D721Med (cell line): ENCODE data around the gene CCDC47.

Source experiments
- DNase-seq: peaks from one replicate; pipeline ENCODE4 v3.0.0; 2011; ENCODE audit warnings: low spot score; ENCODE audit not compliant: insufficient read length
- FAIRE-seq: peaks from 2 replicates; lab custom pipeline; 2011; peaks lifted over from hg19 to GRCh38; lab: Jason Lieb, UNC
- TF ChIP-seq, protein P1 (sequence below): IDR thresholded peaks from 2 replicates; pipeline ENCODE4 v1.5.1; 2012; ENCODE audit warnings: mild to moderate bottlenecking, control low read depth; ENCODE audit not compliant: insufficient read depth; ENCODE audit errors: missing control alignments

CCDC47 gene

DNA sequence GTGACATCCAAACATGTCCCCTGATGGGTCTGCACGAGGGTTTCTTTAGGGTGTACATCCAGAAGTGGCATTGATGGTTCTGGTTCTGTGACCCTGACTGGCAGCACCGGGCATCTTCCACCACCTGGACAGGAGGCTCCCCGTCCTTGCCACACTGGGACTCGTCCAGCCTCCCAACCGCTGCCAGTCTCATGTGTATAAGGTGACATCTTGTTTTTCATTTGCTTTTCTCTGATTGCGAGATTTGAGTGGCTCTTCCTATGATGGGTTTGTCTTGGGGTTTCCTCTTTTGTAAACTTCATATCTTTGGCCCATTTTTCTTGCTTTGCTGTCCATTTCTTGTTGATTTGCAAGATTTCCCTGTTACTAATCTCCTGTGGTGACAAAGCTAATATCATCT is 64.3 kb downstream of the CCDC47 start:
- FAIRE-seq (no peak), DNase-seq (no peak)
- TF ChIP-seq, protein P1, sequence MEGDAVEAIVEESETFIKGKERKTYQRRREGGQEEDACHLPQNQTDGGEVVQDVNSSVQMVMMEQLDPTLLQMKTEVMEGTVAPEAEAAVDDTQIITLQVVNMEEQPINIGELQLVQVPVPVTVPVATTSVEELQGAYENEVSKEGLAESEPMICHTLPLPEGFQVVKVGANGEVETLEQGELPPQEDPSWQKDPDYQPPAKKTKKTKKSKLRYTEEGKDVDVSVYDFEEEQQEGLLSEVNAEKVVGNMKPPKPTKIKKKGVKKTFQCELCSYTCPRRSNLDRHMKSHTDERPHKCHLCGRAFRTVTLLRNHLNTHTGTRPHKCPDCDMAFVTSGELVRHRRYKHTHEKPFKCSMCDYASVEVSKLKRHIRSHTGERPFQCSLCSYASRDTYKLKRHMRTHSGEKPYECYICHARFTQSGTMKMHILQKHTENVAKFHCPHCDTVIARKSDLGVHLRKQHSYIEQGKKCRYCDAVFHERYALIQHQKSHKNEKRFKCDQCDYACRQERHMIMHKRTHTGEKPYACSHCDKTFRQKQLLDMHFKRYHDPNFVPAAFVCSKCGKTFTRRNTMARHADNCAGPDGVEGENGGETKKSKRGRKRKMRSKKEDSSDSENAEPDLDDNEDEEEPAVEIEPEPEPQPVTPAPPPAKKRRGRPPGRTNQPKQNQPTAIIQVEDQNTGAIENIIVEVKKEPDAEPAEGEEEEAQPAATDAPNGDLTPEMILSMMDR = no peak

DNA sequence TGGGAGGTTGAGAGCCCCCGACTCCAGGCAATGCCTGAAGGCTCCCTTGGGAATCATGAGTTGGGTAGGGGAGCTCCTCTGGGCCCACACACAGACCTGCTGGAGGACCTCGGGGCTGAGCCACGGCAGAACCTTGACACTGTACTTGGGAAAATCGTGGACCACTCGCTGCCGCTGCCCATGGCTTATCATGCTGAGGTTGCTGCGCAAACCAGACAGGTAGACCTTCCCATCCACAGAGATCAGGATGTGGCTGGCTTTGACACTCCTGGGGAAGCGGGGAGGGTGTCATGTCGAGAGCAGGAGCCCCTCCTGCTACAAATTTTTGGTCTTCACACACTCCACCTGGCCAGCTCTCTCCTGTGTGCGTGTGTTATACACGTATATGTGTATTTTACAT is 66.2 kb downstream of the CCDC47 start:
- FAIRE-seq (no peak), DNase-seq (no peak)
- TF ChIP-seq, protein P1 = no peak

DNA sequence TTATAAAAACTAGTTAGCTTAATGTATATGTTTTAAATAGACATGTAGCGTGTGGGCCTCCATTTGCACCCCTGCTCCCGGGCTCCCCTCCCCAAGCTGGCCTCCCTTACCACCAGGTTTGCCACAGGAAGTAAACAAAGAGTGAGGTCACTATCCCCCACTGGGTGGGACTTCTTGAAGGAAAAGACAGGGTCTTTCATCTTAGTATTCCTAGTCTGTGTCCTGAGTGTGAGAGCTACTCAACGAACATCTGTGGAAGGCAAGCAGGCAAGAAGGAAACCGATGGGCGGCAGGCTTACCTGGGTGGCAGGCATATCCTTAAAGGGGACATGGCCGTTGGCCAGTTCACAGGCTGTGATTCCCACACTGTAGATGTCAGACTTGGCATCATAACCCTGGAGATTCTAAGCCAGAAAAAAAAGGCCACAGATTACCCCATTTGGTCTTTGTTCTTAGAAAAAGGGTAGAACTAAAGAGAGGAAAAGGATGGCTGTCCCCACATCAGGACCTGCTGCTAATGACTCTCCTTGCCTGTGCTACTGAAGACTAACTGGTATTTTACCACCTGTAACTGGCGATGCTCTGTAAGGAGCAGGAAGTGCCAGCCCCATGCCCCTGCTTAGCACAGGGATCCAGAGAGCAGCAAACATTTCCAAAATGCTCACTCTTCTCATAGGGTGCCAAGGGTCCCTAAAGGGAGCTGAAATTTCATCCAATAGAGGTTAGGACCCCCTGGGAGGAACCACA is 66.9 kb downstream of the CCDC47 start:
- FAIRE-seq = no peak
- DNase-seq = no peak
- TF ChIP-seq, protein P1 = no peak

DNA sequence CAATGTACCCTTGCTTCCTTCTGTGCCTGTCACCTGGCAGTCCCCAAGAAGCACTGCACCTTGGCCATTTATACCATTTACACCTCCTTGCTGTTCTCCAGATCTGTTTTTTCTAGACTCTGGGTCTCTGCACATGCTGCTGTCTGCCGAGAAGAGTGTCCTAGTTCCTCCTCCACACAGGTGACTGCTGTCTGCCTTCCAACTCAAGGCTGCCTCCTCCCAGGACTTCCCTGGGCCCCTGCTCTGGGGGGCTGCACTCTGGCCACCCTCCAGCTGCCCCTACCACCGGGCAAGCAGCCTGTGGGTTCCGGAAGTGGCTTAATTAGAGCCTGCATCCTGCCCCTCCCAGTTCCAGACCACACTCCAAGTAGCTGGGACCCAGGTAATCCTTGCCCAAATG is 67.7 kb downstream of the CCDC47 start:
- DNase-seq (no peak), FAIRE-seq (no peak)

DNA sequence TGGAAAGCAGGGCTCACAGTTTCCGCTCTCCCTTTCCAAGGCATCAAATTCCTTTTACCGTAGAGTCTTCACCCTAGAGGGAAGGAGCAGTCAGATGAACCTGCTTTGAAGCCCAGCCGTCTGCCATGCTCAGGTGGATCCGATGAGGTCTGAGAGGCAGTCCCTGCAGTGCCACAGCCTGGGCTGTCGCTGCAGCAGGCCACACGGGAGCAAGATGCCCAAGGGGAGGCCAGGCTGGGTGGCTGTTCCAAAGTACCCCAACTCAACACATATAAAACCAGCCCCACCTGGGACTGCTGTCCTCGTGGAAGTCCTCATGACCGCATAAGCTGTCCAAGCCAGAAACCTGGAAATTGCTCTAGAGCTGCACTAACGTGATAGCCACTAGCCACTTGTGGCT is 68.6 kb downstream of the CCDC47 start:
- FAIRE-seq = no peak
- TF ChIP-seq, protein P1 = no peak
- no peak for DNase-seq

More for the DNA sequence above, 67.7 kb downstream of the CCDC47 start:
- TF ChIP-seq, protein P1 = no peak

DNA sequence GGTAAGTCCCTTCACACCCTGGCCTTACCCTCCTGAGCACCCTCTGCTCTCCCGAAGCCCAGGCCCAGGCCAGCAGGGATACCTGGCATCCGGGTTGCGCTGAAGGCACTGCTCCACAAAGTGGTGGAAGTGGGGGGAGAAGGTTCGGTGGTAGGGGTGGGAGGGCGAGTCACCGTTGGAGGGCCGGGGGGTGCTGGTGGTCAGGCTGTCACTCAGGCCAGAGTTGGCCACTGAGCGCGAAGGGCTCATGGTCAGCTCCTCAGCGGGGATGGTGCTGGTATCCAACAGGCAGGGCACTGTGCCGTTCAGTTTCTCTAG is 69.2 kb downstream of the CCDC47 start:
- TF ChIP-seq, protein P1 = no peak
- FAIRE-seq (no peak), DNase-seq (no peak)

DNA sequence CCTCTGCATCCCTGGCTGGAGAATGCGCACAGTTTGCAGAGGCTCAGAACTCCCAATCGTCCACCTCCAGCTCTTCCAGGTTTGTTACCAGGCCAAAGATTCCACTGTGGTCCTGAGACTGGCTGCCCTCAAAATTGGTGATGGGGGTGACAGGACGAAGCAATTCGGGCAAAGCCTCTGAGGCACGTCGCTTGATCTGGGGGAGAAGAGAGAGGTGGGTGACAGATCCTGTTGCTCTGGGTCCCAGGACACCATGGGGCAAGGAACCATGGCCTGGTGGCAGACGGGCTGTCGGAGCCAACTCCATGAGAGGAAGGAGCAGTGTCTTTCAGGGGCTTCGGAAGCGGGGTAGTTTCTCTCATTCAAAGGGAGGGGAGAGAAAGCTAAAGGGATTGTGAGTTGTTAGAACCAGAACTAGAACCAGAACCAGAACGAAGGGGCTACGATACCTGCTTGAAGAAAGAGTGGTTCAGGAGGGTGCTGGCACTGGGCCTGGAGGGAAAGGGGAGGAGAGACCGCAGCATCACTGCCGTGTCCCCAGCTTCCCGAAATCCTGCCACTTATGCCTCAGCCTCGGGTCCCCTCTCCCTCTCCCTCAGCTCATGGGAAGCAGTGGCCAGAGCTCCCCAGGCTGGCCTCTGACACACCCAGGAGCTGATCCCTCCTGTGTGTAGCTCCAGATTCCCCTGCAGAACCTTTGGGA is 69.7 kb downstream of the CCDC47 start:
- TF ChIP-seq, protein P1 = no peak
- DNase-seq = no peak
- no peak for FAIRE-seq
